Stimulated activated CD8-positive, alpha-beta memory T cell treated with anti-CD3 and anti-CD28 coated beads, Interleukin-15, amount 100 ng/mL, for 48 hours (primary cell): ENCODE results near the gene ACAP3.

Experiments used
- DNase-seq, 2 donors: peaks; one replicate each; pipeline ENCODE4 v3.0.0-alpha.2; 2020; ENCODE audit warnings: low read depth in 2 of 2

Gene ACAP3

GRCh38 chr1:1302006-1302430, 5.7 kb downstream of the ACAP3 start:
- no peak for DNase-seq

- no peak for DNase-seq
These were observed 7.4 kb downstream of the ACAP3 start for GRCh38 chr1:1300352-1300739.

GRCh38 chr1:1299686-1300351, 7.9 kb downstream of the ACAP3 start:
- DNase-seq: no peak

GRCh38 chr1:1298861-1299685, 8.7 kb downstream of the ACAP3 start:
- no peak for DNase-seq

GRCh38 chr1:1297802-1298424, 9.8 kb downstream of the ACAP3 start:
- no peak for DNase-seq

- DNase-seq: no peak
These were observed 11.4 kb downstream of the ACAP3 start for GRCh38 chr1:1296070-1297061.

GRCh38 chr1:1295154-1295923, 12.4 kb downstream of the ACAP3 start:
- no peak for DNase-seq

- DNase-seq: no peak
These were observed 13.4 kb downstream of the ACAP3 start for GRCh38 chr1:1294250-1294890.

- DNase-seq: no peak
These were observed 14.2 kb downstream of the ACAP3 start for GRCh38 chr1:1293263-1294249.

- no peak for DNase-seq
These were observed 14.9 kb downstream of the ACAP3 start for GRCh38 chr1:1292851-1293250.

- DNase-seq: no peak
These were observed 15.3 kb downstream of the ACAP3 start for GRCh38 chr1:1292442-1292779.

- DNase-seq: peak in 1 of 2 donors; percentile 40
These were observed 15.9 kb downstream of the ACAP3 start for GRCh38 chr1:1291548-1292441.

GRCh38 chr1:1291023-1291528, 16.7 kb downstream of the ACAP3 start:
- no peak for DNase-seq

GRCh38 chr1:1290238-1290731, 17.4 kb downstream of the ACAP3 start:
- DNase-seq: no peak

GRCh38 chr1:1287288-1288110, 20.2 kb downstream of the ACAP3 start:
- DNase-seq: no peak

- no peak for DNase-seq
These were observed 21.1 kb downstream of the ACAP3 start for GRCh38 chr1:1286313-1287261.
